Measurements from ENCODE around the gene ARSG. TPM values are rescaled to one million over a fixed set of nuclear protein-coding genes. Genes with fewer than 3 reads are reported as not detected.

The ARSG gene
- total and polyA plus RNA-seq, 2 of the 13 experiments (the other 11 are each of a cell fraction or from before 2014, with no cell fraction given): 3.7 to 15.2 TPM

DNA sequence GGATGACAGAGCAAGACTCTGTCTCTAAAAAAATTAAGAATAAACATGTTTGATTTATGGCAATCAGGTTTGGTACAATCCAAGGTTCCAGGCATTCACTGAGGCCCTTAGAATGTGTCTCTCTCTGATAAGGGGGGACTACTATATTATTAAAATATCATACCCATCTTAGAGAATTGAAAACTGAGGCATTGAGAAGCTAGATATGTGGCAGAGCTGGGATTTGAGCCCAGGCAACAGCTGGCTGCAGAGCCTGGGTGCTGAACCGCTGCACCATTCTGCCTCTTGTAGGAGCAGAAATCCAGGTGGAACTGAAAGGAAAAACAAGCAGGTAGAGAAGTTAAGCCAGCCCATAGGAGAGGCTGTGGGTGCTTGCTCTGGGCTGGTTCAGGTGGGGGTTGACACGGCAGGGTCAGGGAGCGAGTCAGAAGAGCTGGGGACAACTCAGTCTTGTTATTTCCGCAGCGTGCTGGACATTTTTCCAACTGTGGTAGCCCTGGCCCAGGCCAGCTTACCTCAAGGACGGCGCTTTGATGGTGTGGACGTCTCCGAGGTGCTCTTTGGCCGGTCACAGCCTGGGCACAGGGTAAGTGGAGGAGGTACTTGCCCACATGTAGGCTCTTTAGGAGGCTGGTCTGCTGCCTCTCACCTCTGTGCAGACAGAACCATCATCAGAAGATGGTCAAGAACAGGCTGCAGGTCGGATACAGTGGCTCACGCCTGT lies 103.5 kb downstream of the ARSG start (continued):
- no peak for TF ChIP-seq ATF1 (CRISPR knock-in tag; IDR thresholded peaks at IDR 0.05)
- TF ChIP-seq RXRA (CRISPR knock-in tag; IDR thresholded peaks at IDR 0.05): no peak
- TF ChIP-seq, protein P1, sequence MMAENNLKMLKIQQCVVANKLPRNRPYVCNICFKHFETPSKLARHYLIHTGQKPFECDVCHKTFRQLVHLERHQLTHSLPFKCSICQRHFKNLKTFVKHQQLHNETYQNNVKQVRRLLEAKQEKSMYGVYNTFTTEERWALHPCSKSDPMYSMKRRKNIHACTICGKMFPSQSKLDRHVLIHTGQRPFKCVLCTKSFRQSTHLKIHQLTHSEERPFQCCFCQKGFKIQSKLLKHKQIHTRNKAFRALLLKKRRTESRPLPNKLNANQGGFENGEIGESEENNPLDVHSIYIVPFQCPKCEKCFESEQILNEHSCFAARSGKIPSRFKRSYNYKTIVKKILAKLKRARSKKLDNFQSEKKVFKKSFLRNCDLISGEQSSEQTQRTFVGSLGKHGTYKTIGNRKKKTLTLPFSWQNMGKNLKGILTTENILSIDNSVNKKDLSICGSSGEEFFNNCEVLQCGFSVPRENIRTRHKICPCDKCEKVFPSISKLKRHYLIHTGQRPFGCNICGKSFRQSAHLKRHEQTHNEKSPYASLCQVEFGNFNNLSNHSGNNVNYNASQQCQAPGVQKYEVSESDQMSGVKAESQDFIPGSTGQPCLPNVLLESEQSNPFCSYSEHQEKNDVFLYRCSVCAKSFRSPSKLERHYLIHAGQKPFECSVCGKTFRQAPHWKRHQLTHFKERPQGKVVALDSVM (CRISPR knock-in tag; IDR thresholded peaks at IDR 0.05): no peak
- TF ChIP-seq, protein P2, sequence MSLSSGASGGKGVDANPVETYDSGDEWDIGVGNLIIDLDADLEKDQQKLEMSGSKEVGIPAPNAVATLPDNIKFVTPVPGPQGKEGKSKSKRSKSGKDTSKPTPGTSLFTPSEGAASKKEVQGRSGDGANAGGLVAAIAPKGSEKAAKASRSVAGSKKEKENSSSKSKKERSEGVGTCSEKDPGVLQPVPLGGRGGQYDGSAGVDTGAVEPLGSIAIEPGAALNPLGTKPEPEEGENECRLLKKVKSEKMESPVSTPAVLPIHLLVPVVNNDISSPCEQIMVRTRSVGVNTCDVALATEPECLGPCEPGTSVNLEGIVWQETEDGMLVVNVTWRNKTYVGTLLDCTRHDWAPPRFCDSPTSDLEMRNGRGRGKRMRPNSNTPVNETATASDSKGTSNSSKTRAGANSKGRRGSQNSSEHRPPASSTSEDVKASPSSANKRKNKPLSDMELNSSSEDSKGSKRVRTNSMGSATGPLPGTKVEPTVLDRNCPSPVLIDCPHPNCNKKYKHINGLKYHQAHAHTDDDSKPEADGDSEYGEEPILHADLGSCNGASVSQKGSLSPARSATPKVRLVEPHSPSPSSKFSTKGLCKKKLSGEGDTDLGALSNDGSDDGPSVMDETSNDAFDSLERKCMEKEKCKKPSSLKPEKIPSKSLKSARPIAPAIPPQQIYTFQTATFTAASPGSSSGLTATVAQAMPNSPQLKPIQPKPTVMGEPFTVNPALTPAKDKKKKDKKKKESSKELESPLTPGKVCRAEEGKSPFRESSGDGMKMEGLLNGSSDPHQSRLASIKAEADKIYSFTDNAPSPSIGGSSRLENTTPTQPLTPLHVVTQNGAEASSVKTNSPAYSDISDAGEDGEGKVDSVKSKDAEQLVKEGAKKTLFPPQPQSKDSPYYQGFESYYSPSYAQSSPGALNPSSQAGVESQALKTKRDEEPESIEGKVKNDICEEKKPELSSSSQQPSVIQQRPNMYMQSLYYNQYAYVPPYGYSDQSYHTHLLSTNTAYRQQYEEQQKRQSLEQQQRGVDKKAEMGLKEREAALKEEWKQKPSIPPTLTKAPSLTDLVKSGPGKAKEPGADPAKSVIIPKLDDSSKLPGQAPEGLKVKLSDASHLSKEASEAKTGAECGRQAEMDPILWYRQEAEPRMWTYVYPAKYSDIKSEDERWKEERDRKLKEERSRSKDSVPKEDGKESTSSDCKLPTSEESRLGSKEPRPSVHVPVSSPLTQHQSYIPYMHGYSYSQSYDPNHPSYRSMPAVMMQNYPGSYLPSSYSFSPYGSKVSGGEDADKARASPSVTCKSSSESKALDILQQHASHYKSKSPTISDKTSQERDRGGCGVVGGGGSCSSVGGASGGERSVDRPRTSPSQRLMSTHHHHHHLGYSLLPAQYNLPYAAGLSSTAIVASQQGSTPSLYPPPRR (CRISPR knock-in tag; IDR thresholded peaks at IDR 0.05; ENCODE audit: borderline replicate concordance): no peak
- TF ChIP-seq AGO2 (optimal IDR thresholded peaks at IDR 0.05; ENCODE audit: low read depth, low read length): no peak
- TF ChIP-seq IKZF1 (IDR thresholded peaks at IDR 0.05): no peak
- no peak for TF ChIP-seq PHF5A (CRISPR knock-in tag; IDR thresholded peaks at IDR 0.05; ENCODE audit: low read depth, unreplicated experiment)
- TF ChIP-seq, protein P3, sequence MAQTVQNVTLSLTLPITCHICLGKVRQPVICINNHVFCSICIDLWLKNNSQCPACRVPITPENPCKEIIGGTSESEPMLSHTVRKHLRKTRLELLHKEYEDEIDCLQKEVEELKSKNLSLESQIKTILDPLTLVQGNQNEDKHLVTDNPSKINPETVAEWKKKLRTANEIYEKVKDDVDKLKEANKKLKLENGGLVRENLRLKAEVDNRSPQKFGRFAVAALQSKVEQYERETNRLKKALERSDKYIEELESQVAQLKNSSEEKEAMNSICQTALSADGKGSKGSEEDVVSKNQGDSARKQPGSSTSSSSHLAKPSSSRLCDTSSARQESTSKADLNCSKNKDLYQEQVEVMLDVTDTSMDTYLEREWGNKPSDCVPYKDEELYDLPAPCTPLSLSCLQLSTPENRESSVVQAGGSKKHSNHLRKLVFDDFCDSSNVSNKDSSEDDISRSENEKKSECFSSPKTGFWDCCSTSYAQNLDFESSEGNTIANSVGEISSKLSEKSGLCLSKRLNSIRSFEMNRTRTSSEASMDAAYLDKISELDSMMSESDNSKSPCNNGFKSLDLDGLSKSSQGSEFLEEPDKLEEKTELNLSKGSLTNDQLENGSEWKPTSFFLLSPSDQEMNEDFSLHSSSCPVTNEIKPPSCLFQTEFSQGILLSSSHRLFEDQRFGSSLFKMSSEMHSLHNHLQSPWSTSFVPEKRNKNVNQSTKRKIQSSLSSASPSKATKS (CRISPR knock-in tag; IDR thresholded peaks at IDR 0.05): no peak
- TF ChIP-seq ZNF614 (CRISPR knock-in tag; IDR thresholded peaks at IDR 0.05; ENCODE audit: borderline replicate concordance): 0 out of 2 replicates have a peak, but pooled peaks have one; percentile 25
- no peak for TF ChIP-seq ZNF263 (CRISPR knock-in tag; IDR thresholded peaks at IDR 0.05)
- TF ChIP-seq ZMYM3 (CRISPR knock-in tag; IDR thresholded peaks at IDR 0.05): peak; percentile 47; the same call in 1 of the 2 replicates
- TF ChIP-seq ZNF124 (CRISPR knock-in tag; IDR thresholded peaks at IDR 0.05): no peak
- no peak for TF ChIP-seq SP4 (CRISPR knock-in tag; IDR thresholded peaks at IDR 0.05)
- TF ChIP-seq ZNF333 (CRISPR knock-in tag; IDR thresholded peaks at IDR 0.05; ENCODE audit: borderline replicate concordance): no peak
- TF ChIP-seq, protein P4, sequence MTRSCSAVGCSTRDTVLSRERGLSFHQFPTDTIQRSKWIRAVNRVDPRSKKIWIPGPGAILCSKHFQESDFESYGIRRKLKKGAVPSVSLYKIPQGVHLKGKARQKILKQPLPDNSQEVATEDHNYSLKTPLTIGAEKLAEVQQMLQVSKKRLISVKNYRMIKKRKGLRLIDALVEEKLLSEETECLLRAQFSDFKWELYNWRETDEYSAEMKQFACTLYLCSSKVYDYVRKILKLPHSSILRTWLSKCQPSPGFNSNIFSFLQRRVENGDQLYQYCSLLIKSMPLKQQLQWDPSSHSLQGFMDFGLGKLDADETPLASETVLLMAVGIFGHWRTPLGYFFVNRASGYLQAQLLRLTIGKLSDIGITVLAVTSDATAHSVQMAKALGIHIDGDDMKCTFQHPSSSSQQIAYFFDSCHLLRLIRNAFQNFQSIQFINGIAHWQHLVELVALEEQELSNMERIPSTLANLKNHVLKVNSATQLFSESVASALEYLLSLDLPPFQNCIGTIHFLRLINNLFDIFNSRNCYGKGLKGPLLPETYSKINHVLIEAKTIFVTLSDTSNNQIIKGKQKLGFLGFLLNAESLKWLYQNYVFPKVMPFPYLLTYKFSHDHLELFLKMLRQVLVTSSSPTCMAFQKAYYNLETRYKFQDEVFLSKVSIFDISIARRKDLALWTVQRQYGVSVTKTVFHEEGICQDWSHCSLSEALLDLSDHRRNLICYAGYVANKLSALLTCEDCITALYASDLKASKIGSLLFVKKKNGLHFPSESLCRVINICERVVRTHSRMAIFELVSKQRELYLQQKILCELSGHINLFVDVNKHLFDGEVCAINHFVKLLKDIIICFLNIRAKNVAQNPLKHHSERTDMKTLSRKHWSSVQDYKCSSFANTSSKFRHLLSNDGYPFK (CRISPR knock-in tag; IDR thresholded peaks at IDR 0.05; ENCODE audit: borderline replicate concordance): 0 out of 2 replicates have a peak, but pooled peaks have one; percentile 20
- no peak for TF ChIP-seq CHCHD3 (CRISPR knock-in tag; IDR thresholded peaks at IDR 0.05)
- TF ChIP-seq ZSCAN22 (CRISPR knock-in tag; IDR thresholded peaks at IDR 0.05): no peak
- TF ChIP-seq ZFP62 (CRISPR knock-in tag; IDR thresholded peaks at IDR 0.05): no peak
